ENCODE data around the gene OR8D2.
"Not testable (repeated sequence)": the region's sequence is repeated elsewhere in the genome, so short reads cannot be mapped to it uniquely, and the experiment has no call there.

DNA sequence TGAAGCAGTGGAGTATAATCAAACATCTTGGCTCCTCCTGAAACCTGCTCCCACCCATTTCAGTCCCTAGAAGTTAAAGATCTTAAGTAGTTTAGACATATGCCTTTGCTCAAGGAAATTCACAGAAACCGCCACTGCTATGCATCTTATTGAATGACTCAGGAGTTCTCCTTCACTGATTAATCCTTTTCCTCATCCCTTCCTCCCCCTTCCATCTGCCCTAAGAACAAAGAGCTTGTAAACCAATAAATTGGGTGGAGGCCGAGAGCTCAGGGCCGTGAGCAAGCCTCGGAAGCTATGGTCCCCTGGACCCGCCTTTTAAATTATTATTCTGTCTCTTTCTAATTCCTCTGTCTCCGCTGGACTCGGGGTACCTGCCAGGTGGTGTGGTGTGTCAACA, 49.1 kb downstream of the OR8D2 start:
- TF ChIP-seq, protein P1, sequence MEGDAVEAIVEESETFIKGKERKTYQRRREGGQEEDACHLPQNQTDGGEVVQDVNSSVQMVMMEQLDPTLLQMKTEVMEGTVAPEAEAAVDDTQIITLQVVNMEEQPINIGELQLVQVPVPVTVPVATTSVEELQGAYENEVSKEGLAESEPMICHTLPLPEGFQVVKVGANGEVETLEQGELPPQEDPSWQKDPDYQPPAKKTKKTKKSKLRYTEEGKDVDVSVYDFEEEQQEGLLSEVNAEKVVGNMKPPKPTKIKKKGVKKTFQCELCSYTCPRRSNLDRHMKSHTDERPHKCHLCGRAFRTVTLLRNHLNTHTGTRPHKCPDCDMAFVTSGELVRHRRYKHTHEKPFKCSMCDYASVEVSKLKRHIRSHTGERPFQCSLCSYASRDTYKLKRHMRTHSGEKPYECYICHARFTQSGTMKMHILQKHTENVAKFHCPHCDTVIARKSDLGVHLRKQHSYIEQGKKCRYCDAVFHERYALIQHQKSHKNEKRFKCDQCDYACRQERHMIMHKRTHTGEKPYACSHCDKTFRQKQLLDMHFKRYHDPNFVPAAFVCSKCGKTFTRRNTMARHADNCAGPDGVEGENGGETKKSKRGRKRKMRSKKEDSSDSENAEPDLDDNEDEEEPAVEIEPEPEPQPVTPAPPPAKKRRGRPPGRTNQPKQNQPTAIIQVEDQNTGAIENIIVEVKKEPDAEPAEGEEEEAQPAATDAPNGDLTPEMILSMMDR (IDR thresholded peaks at IDR 0.05; ENCODE audit: borderline replicate concordance, extremely low read depth, low read length, poor library complexity, severe bottlenecking) = not testable (repeated sequence)
- TF ChIP-seq EZH2 (IDR thresholded peaks at IDR 0.05; ENCODE audit: borderline replicate concordance, low read depth, low read length, severe bottlenecking) = not testable (repeated sequence)

All from DND-41 (cell line).